ENCODE data around the gene COL4A2.
A peak's percentile ranks its signal among the peaks of the same experiment; 100 is the strongest.
"Not testable (repeated sequence)": the region's sequence is repeated elsewhere in the genome, so short reads cannot be mapped to it uniquely, and the experiment has no call there.

The COL4A2 gene

DNA sequence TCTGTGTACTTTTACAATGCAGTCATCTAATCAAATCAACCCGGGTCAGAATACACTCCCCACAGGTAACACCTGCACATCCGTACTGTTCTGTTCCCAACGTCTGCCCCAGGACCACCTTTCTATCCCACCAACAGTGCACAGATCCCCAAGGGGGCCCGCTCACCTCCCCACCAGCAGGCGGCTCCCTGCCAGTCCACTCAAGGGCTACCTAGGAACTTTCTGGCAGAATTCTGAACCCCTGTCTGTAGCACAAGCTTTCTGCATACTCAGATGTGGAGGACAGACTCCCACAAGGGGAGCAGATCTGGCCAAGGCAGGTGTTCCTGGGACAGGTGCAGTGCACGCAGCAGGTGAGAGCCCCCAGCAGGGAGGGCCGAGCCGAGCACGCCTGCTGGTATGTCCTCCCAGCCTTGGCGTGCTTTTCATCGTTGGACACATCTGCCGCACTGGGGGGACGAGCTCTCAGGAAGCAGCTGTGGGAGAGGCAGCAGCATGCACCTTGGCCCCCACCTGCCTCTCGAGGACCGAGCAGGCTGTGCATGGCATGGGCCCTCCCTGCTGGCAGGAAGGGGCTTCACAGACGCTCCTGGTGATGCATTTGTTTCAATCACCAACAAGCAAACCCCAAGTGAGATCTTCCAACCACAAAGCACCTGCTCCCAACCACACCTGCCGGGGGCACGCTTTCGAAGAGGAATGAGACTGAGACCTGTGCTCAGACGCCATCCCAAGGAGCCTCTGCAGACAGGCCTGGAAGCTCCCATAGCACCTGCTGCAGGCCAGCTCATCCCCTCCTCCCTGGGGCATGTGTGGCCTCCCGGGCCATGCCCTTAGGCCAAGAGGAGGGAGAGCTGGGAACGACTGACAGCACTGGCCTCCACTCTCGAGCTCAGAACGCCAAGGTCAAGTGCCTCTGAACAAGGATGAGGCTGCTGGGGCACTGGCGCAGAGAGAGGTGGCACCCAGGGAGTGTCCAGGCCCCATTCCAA, 218.5 kb downstream of the COL4A2 start:
- DNase-seq (ENCODE audit: low read depth), result peak; percentile 27
- TF ChIP-seq, protein P1, sequence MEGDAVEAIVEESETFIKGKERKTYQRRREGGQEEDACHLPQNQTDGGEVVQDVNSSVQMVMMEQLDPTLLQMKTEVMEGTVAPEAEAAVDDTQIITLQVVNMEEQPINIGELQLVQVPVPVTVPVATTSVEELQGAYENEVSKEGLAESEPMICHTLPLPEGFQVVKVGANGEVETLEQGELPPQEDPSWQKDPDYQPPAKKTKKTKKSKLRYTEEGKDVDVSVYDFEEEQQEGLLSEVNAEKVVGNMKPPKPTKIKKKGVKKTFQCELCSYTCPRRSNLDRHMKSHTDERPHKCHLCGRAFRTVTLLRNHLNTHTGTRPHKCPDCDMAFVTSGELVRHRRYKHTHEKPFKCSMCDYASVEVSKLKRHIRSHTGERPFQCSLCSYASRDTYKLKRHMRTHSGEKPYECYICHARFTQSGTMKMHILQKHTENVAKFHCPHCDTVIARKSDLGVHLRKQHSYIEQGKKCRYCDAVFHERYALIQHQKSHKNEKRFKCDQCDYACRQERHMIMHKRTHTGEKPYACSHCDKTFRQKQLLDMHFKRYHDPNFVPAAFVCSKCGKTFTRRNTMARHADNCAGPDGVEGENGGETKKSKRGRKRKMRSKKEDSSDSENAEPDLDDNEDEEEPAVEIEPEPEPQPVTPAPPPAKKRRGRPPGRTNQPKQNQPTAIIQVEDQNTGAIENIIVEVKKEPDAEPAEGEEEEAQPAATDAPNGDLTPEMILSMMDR (IDR thresholded peaks at IDR 0.05; ENCODE audit: low read depth, low read length, missing control alignments), result peak; percentile 39
- no peak overlapping the region for H3K4me3 ChIP-seq (ENCODE audit: low read depth, low read length)

DNA sequence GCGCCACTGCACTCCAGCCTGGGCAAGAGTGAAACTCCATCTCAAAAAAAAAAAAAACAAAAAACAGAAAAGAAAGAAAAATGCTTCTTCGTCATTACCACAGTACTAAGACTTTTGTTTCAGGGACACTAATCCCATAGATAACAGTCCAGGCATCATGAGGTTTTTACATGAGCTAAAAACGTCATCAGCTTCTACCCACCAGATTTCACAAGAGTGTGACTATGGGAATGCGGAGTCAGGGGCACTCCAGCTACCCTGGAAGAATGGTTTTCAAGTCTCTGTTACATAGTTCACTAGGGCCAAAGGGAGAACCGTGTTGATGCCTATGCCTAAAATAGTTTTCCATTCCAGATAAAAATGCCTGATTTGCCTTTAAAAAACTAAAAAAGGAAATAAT, 221.3 kb downstream of the COL4A2 start:
- H3K4me3 ChIP-seq (ENCODE audit: low read depth, low read length), result no peak overlapping the region
- no peak for DNase-seq (ENCODE audit: low read depth)
- TF ChIP-seq, protein P1 (IDR thresholded peaks at IDR 0.05; ENCODE audit: low read depth, low read length, missing control alignments), result no peak

DNA sequence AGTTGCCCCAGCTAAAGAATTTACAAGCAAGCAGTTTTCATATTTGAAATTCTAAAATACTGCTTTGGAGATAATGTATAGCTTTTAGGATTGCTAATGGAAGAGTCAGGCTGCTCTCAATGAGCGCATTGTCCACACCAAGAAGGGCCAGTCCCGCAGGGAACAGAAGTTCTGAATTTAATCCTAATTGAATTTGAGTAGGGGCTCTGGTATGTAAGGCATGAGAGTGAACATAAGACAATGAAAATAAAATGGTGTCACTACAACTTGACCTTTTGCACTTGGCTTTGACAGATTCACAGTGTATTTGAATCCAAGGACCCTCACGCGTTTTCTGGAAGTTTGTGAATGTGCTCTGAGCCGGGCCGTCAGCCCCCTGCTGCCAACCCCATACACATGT, 221.8 kb downstream of the COL4A2 start:
- TF ChIP-seq, protein P1 (IDR thresholded peaks at IDR 0.05; ENCODE audit: low read depth, low read length, missing control alignments), result no peak
- no peak overlapping the region for H3K4me3 ChIP-seq (ENCODE audit: low read depth, low read length)
- DNase-seq (ENCODE audit: low read depth), result no peak

DNA sequence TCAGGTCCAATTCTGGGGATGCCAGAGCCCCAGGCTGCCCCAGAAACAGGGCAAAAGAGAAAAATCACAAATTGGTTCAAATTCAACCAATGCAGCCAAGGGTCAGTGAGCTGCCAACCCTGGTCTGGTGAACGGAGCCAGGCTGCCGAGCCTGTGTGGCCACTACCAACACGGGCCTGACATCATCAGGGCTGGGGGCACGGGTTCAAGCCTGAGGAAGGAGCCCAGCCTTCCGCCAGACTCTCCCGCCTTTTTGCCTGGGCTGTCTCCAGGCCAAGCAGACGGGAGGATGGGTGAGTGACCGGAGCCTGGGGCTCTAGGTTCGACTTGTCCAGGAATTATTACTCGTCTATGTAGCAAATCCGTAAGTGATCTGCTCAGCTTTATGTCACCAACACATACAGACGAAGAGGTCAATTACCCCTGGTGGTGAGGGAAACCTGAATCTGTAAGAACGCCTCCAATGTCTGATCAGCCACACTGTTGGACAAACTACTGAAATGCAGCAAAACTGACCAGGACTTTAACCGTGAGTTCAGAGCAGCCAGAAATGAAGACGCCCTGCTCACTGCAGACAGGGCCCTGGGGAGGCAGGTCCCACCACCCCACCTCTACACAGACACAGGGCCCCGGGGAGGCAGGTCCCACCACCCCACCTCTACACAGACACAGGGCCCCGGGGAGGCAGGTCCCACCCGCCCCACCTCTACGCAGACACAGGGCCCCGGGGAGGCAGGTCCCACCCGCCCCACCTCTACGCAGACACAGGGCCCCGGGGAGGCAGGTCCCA, 222.6 kb downstream of the COL4A2 start:
- DNase-seq (ENCODE audit: low read depth), result no peak
- TF ChIP-seq, protein P1 (IDR thresholded peaks at IDR 0.05; ENCODE audit: low read depth, low read length, missing control alignments), result no peak
- no peak overlapping the region for H3K4me3 ChIP-seq (ENCODE audit: low read depth, low read length)

DNA sequence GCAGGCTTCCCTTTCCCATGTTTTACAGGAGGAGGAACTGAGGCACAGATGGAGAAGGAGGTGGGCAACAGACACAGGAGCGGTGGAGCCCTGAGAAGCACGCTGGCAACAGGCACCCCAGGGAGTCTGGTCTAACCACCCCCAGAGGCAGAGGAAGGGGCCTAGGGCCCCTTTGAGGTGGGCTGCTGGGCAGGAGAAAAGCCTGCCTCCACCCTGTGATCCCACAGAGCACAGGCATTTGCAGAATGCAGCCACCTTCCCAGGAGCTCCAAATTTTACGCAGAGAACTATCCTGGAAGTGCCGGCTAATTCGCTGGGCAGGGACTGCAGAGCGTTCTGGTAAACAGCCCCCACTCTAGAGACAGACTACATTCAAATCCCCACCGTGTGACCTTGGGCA, 224.0 kb downstream of the COL4A2 start:
- TF ChIP-seq, protein P1 (IDR thresholded peaks at IDR 0.05; ENCODE audit: low read depth, low read length, missing control alignments), result no peak
- no peak for DNase-seq (ENCODE audit: low read depth)

DNA sequence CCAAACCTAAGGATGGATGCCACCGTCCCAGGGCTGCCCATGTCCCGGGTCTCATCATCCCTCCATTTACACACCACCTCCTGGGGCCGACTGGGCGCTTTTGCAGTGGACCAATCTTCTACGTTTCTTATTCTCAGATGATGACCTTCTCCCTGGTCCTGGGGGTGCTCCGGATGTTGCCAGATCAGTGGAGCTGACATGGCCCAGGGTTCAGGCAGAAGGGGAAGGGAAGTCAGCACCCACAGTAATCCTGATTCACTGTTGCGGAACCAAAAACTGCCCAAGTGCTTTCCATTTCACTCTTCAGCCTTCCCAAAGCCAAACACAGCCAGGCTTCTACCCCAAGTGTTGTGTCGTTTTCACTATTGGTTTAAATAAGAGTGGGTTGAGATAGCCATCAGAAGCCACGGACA, 224.6 kb downstream of the COL4A2 start:
- TF ChIP-seq, protein P1 (IDR thresholded peaks at IDR 0.05; ENCODE audit: low read depth, low read length, missing control alignments), result no peak
- no peak for DNase-seq (ENCODE audit: low read depth)

More for the DNA sequence above, 224.0 kb downstream of the COL4A2 start:
- H3K4me3 ChIP-seq (ENCODE audit: low read depth, low read length), result no peak overlapping the region

DNA sequence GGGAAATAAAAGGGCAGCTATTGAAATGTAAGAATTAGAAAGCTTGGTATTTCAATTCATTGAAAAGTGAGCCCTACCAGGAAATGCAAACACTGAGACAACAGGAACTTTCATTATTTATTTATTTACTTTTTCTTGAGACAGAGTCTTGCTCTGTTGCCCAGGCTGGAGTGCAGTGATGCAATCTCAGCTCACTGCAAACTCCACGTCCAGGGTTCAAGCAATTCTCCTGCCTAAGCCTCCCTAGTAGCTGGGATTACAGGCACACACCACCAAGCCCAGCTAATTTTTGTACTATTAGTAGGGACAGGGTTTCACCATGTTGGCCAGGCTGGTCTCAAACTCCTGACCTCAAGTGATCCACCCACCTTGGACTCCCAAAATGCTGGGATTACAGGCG, 225.2 kb downstream of the COL4A2 start:
- not testable (repeated sequence) for DNase-seq (ENCODE audit: low read depth); H3K4me3 ChIP-seq (ENCODE audit: low read depth, low read length)

More for the DNA sequence above, 224.6 kb downstream of the COL4A2 start:
- no peak overlapping the region for H3K4me3 ChIP-seq (ENCODE audit: low read depth, low read length)
